Adrenal gland (tissue), 5 donors: ENCODE measurements around the gene MYMK.

Experiments
- POLR2A ChIP-seq, 2 donors: fragments of 450-650 bp; IDR thresholded peaks; one replicate each; pipeline ENCODE4 v1.6.1; 2017; ENCODE audit warnings: antibody characterized with exemption in 2 of 2, mild to moderate bottlenecking in 2 of 2, moderate library complexity in 1 of 2
- TF ChIP-seq, protein P1 (sequence below), 6 experiments: fragments of 450-650 bp in 4 of 6; fragments of 200-600 bp in 2 of 6; sonication (generic) in 1 of 6; IDR thresholded peaks; 1 replicate in 5 of 6; 2 replicates in 1 of 6; pipeline versions ENCODE4 v1.5.1 to v1.8.0; 2016 to 2021; ENCODE audit warnings: antibody characterized with exemption in 6 of 6, mild to moderate bottlenecking in 2 of 6, moderate library complexity in 1 of 6
- donor health status: DM: no; HTN: no; CAD: no.

DNA sequence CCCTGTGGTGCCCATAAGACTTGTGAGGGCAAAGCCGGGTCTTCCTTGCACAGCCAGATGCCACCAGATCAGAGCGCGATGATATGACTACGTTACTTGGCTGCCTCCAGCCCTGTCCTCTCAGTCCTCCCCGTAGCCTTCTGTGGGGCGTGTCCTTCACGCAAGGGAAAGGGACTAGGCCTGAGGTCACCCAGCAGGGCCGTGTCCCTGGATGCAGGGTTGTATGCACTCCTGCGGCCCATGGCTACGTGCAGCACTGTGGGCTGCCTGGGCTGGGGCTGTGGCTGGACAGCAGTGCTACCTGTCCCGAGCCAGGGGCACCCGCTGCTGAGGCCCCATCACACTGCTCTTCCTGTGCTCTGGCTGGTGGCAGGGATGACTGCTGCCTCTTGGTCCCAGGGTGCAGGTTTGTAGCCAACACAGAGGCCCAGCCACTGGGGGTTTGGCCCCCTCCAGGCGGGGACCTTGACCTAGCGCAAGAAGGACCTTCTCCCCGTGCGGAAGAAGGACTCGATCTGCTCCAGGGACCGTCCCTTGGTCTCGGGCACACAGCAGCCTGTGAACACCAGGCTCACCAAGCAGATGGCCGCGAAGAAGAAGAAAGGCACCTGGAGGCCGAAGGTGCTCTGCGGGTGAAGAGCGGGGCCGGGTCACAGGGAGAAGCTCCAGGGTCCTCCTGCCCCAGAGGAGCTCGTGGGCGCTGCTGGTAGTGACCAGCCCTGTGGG is 53.0 kb downstream of the MYMK start:
- TF ChIP-seq, protein P1, sequence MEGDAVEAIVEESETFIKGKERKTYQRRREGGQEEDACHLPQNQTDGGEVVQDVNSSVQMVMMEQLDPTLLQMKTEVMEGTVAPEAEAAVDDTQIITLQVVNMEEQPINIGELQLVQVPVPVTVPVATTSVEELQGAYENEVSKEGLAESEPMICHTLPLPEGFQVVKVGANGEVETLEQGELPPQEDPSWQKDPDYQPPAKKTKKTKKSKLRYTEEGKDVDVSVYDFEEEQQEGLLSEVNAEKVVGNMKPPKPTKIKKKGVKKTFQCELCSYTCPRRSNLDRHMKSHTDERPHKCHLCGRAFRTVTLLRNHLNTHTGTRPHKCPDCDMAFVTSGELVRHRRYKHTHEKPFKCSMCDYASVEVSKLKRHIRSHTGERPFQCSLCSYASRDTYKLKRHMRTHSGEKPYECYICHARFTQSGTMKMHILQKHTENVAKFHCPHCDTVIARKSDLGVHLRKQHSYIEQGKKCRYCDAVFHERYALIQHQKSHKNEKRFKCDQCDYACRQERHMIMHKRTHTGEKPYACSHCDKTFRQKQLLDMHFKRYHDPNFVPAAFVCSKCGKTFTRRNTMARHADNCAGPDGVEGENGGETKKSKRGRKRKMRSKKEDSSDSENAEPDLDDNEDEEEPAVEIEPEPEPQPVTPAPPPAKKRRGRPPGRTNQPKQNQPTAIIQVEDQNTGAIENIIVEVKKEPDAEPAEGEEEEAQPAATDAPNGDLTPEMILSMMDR (IDR thresholded peaks at IDR 0.05): no peak
- no peak for TF ChIP-seq POLR2A (IDR thresholded peaks at IDR 0.05)
